ENCODE measurements around the gene TCEAL8. TPM values are rescaled to one million over a fixed set of nuclear protein-coding genes. Genes with fewer than 3 reads are reported as not detected.
A peak's percentile ranks its signal among the peaks of the same experiment; 100 is the strongest.

TCEAL8 gene
- total RNA-seq, 1 experiment from 2014 or later: 186 TPM

- peak; percentile 14 for DNase-seq (ENCODE audit: low spot score)
Observed at GRCh38 chrX:103214870-103215424, 40.0 kb downstream of the TCEAL8 start, which contains the start of gene BEX4. Gene BEX4 (plus strand): TSS chrX:103215108. CDS start chrX:103216154, 1,046 bp downstream.

DNA sequence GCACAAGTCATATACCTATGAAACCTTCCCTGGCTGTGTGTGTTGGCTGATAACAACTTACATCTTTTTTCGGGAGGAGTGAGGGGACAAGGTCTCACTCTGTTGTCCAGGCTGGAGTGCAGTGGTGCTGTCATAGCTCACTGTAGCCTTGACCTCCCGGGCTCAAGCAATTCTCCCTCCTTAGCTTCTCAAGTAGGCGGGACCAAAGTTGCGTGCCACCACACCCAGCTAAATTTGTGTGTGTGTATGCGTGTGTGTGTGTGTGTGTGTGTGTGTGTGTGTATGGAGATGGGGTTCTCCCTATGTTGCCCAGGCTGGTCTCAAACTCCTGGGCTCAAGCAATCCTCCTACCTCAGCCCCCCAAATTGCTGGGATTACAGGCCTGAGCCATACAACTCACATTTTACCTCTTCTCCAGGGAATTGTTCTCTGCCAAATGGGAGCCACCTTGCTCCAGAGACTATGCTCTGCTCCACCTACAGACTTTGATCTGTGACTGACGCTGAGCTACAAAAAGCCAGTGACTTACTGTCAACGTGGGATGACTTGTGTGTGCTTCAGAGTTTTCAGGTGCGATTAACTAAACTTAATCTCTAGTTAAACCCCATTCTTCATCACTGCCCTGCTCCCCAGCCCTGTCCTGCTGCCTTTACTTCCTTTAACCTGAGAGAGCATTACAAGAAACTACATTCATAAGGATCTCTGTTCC lies 42.1 kb downstream of the TCEAL8 start:
- no peak for DNase-seq (ENCODE audit: low spot score)

- DNase-seq (ENCODE audit: low spot score): peak; percentile 7
Observed at GRCh38 chrX:103211012-103211715, 43.8 kb downstream of the TCEAL8 start.

DNA sequence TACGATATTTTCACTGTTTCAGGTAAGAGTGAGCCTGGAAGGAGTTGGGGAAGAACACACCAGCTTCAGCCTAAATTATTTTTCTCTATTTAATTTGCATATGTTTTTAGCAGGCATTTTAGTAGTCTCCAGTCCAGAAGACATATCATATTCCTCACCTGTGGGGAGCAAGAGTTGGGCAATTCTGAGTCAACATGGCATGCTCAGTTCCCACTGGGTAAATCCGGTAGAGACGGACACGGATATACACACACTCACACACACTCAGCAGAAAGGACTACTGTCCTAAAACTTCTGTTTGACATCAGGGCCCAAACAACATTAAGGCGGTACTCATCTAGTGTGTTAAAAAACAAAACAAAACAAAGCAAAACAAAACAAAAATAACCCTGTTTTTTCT lies 44.9 kb downstream of the TCEAL8 start:
- DNase-seq (ENCODE audit: low spot score): no peak

Other genes with a start within 250 kb of the TCEAL8 start
- 53.5 and 61.2 TPM in 2 replicates for gene BEX1, start 191.0 kb downstream of the TCEAL8 start, total RNA-seq (2014; rRNA removed; shearing (Covaris generic))
- gene NXF3, start 162.0 kb downstream of the TCEAL8 start, total RNA-seq (2014; rRNA removed; shearing (Covaris generic)): 0.10 TPM in 1 of 2 replicates, not detected in the other
- 0.27 and 0.68 TPM in 2 replicates for gene BEX4, start 40.0 kb downstream of the TCEAL8 start, total RNA-seq (2014; rRNA removed; shearing (Covaris generic))
- gene TCEAL5, start 21.6 kb upstream of the TCEAL8 start, total RNA-seq (2014; rRNA removed; shearing (Covaris generic)): not detected in 2 replicates
- 17.6 and 19.2 TPM in 2 replicates for gene BEX2, start 55.8 kb upstream of the TCEAL8 start, total RNA-seq (2014; rRNA removed; shearing (Covaris generic))
- gene TCEAL7, start 75.1 kb upstream of the TCEAL8 start, total RNA-seq (2014; rRNA removed; shearing (Covaris generic)): 8.7 and 13.1 TPM in 2 replicates
- gene TCEAL9, start 101.4 kb upstream of the TCEAL8 start, total RNA-seq (2014; rRNA removed; shearing (Covaris generic)): 116 and 141 TPM in 2 replicates
- 426 and 477 TPM in 2 replicates for gene BEX3, start 121.4 kb upstream of the TCEAL8 start, total RNA-seq (2014; rRNA removed; shearing (Covaris generic))